CD4-positive, alpha-beta T cell treated with Interleukin-6 at 100 ng/mL for 8 hours (primary cell): Measurements from ENCODE around the gene PCMTD2.

Experiments
- DNase-seq: peaks from one replicate; pipeline ENCODE4 v3.0.0-alpha.2; 2020; ENCODE audit warnings: mixed read lengths, low spot score

PCMTD2 gene

DNA sequence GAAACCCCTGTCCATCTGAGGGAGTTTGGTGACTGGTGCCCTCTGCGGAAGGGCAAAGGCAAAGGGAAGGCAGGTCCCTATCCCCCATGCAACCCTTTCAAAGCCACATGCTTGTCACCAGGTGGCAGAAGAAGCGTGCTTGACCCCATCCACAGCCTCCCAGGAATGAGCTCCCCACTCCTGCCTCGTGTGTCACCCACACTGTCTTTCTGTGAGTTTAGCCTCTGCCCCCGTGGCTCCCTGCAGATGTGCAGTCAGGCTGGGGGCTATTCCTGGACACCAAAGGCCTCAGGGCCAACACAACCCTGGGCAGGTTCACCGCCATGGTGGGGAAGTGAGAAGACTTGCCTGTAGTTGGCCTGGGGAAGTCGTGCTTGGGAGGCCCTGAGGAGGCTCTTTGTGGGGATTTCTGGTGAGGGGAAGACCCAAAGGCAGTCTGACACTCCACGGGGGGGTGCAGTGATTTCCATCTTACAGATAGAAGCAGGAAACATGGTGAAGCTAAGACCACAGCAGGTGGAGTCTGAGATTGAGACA, 16.6 kb upstream of the PCMTD2 start:
- no peak for DNase-seq

DNA sequence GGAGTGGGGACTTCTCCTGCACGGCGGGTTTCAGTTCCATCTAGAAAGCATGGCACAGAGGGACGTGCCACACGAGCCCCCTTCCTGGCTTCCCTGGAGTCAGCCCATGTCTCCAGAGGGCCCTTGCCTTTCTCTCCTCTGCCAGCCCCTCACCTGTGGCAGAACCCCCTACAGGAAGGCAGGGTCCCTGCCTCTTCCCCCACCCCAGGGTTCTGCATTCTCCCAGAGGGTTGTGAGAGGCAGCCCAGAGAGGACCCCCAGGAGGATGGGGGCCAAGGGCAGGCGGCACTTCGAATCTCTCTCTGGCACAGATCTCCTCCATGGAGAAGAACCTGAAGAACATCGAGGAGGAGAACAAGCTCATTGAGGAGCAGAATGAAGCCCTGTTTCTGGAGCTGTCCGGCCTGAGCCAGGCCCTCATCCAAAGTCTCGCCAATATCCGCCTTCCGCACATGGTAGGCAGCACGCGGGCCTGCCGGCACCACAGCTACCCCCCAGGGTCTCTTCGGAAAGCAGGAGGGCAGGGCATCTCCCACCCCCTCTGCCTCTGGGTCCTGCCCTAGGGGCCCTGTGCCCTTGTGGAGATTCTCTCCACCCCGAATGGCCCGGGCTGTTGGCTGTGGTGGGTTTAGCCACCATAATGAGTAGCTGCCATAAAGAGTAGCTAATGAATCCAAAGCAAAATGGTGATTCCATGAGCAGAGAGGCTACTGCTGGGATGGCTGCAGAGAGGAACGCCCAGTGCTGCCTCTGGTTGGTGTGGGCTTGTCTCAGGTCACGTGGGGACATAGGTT, 15.9 kb upstream of the PCMTD2 start:
- no peak for DNase-seq

GRCh38 chr20:64240243-64241015, 15.1 kb upstream of the PCMTD2 start:
- no peak for DNase-seq

DNA sequence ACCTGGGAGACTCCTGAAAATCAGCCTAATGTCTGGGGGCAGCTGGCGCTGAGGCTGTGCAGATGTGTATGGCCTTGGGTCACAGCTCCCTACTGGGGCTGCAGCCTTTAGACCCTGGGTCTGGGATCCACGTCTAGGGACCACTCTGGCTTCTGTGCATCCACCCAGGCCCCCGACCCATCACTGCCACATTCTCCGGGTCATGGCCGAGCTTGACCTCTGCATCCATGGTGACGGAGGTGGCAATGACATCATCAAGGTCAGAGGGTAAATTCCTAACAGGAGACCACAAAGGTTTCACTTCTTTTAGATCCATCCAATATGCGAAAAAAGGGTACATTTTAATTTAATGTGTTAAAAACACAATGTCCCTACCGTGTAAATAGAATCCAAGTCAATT, 14.5 kb upstream of the PCMTD2 start:
- no peak for DNase-seq

DNA sequence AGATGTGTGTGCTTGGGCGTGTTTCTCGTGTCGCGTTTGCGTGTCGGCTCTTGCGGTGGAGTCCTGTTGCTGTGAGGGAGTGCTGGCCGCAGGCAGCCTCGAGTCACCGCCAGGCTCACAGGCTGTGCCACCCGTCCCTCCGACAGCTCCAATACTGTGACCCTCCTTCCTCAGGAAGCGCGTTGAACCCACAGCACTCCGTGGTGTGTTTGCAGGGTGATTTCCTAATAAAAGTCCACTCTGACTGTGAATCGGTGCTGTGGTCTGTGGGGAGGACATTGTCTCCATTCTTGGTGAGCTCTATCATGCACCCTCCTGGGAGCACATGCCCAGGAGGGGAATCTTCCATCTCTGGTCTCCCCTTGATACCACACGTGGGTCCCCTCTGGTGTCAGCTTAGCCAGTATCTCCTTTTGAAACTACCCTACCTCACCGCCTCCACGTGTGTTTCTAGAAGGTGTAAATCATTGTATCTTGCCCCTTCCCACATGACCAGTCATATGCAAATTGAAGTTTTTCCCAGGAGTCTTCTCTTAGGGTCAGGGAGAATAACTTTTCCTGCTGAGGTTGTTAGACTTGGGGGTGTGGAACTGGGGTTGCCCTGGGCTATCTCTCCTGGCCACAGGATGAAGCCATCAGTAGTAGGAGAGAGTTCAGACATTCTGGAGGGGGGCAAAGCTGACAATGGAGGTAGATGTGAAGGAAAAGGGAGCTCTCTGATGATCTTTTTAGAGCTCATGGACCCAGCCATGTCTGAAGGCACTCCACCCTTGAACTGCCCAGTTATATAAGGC, 13.3 kb upstream of the PCMTD2 start:
- no peak for DNase-seq

GRCh38 chr20:64242797-64243475, 12.6 kb upstream of the PCMTD2 start:
- DNase-seq: no peak

- DNase-seq: no peak
Measured at GRCh38 chr20:64244281-64244805, 11.2 kb upstream of the PCMTD2 start.

- no peak for DNase-seq
Measured at GRCh38 chr20:64244870-64245603, 10.5 kb upstream of the PCMTD2 start.

- no peak for DNase-seq
Measured at GRCh38 chr20:64245746-64246595, 9.6 kb upstream of the PCMTD2 start.

- no peak for DNase-seq
Measured at GRCh38 chr20:64246616-64247306, 8.8 kb upstream of the PCMTD2 start.

- no peak for DNase-seq
Measured at GRCh38 chr20:64247307-64247618, 8.3 kb upstream of the PCMTD2 start.

GRCh38 chr20:64247970-64248841, 7.3 kb upstream of the PCMTD2 start:
- no peak for DNase-seq

GRCh38 chr20:64250027-64250426, 5.5 kb upstream of the PCMTD2 start:
- no peak for DNase-seq

- no peak for DNase-seq
Measured at GRCh38 chr20:64253000-64253383, 2.6 kb upstream of the PCMTD2 start.

GRCh38 chr20:64253443-64253842, 2.1 kb upstream of the PCMTD2 start:
- DNase-seq: no peak

DNA sequence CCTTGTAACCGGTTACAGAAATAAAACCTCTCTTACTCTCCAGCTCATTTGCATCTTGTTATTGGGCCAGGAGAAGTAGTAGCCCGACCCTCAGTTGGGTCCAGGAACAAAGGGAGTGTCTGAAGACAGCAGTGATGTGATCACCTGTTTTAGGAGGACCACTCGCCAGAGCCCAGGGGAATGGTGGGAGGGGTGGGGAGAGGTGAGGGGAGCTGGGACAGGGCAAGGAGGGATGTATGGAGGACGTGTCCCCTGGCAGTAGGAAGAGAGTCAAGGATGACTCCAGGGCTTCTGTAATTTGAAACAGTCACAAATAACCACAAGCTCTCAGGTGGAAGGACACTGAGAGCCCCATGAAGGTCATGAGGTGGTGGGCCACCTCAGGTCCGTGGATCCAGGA, 1.4 kb upstream of the PCMTD2 start:
- no peak for DNase-seq

- DNase-seq: no peak
Measured at GRCh38 chr20:64254571-64255360, 782 bp upstream of the PCMTD2 start.
